OCI-LY7 (cell line): ENCODE measurements around the gene CRABP2. TPM values are rescaled to one million over a fixed set of nuclear protein-coding genes. Genes with fewer than 3 reads are reported as not detected.

Experiments
- BruUV-seq: library from RNA; stranded (reverse); fragments of 400-500 nt; replicated peaks from 2 replicates; lab custom pipeline; 2021; lab: Mats Ljungman, UMichigan
- CTCF ChIA-PET: fragments of 300-600 bp; sonication (Branson Sonifier 250); formaldehyde crosslinking; loops from one replicate; lab custom pipeline; 2022; ENCODE audit warnings: antibody characterized with exemption; ENCODE audit not compliant: unreplicated experiment; lab: Charles Lee
- POLR2A ChIA-PET: fragments of 300-600 bp; sonication (Branson Sonifier 250); formaldehyde crosslinking; loops from one replicate; lab custom pipeline; 2022; ENCODE audit warnings: antibody characterized with exemption; lab: Charles Lee
- DNase-seq: peaks from one replicate; pipeline ENCODE4 v3.0.0-alpha.2; 2015; ENCODE audit warnings: low spot score
- H2AFZ ChIP-seq: fragments of 200-600 bp; sonication (generic), shearing (Covaris generic); 2 replicates; pipeline ENCODE4 v1.6.1; 2014; ENCODE audit warnings: mild to moderate bottlenecking, antibody characterized with exemption, low read length, moderate library complexity
- H3K27ac ChIP-seq: fragments of 200-600 bp; sonication (generic); 2 replicates; pipeline ENCODE4 v1.5.1; 2014; ENCODE audit warnings: mixed run types, low read depth, mild to moderate bottlenecking, moderate library complexity, low read length, inconsistent platforms; ENCODE audit not compliant: poor library complexity, severe bottlenecking
- H3K36me3 ChIP-seq: fragments of 200-600 bp; sonication (generic); 2 replicates; pipeline ENCODE4 v1.6.1; 2014; ENCODE audit warnings: mild to moderate bottlenecking, antibody characterized with exemption, low read length, moderate library complexity, mixed read lengths; ENCODE audit not compliant: insufficient read depth
- H3K4me1 ChIP-seq: fragments of 200-600 bp; sonication (generic); 2 replicates; pipeline ENCODE4 v1.5.1; 2014; ENCODE audit warnings: mild to moderate bottlenecking, low read length; ENCODE audit not compliant: insufficient read depth, poor library complexity, severe bottlenecking
- H3K4me2 ChIP-seq: fragments of 200-600 bp; sonication (generic); 2 replicates; pipeline ENCODE4 v1.6.1; 2014; ENCODE audit warnings: mild to moderate bottlenecking, low read length
- H3K4me3 ChIP-seq: fragments of 200-600 bp; sonication (generic); 2 replicates; pipeline ENCODE4 v1.5.1; 2014; ENCODE audit warnings: mild to moderate bottlenecking, low read depth, low read length; ENCODE audit not compliant: poor library complexity, severe bottlenecking
- H3K79me2 ChIP-seq: fragments of 200-600 bp; sonication (generic); 2 replicates; pipeline ENCODE4 v1.6.1; 2016; ENCODE audit warnings: low read depth, mild to moderate bottlenecking, low read length, moderate library complexity, mixed read lengths; ENCODE audit not compliant: insufficient read depth
- H3K9me2 ChIP-seq: fragments of 200-600 bp; sonication (generic); 2 replicates; pipeline ENCODE4 v1.6.1; 2016; ENCODE audit warnings: mild to moderate bottlenecking, low read length, mixed read lengths; ENCODE audit not compliant: insufficient read depth
- H3K9me3 ChIP-seq: fragments of 200-600 bp; sonication (generic); 2 replicates; pipeline ENCODE4 v1.6.1; 2014; ENCODE audit warnings: mild to moderate bottlenecking, mixed run types, low read length, mixed read lengths
- H4K20me1 ChIP-seq: fragments of 200-600 bp; sonication (generic); 2 replicates; pipeline ENCODE4 v1.6.1; 2014; ENCODE audit warnings: mild to moderate bottlenecking, antibody characterized with exemption, low read length, moderate library complexity, mixed read lengths; ENCODE audit not compliant: insufficient read depth
- EZH2phosphoT487 ChIP-seq: fragments of 200-600 bp; sonication (generic); IDR thresholded peaks from 2 replicates; pipeline ENCODE4 v1.6.1; 2018; ENCODE audit warnings: low read depth, borderline replicate concordance, mild to moderate bottlenecking, mixed run types, antibody characterized with exemption, low read length, moderate library complexity, mixed read lengths
- intact Hi-C: fragments of 100-400 bp; cut with micrococcal nuclease; formaldehyde crosslinking; loops from one replicate; pipeline ENCODE4 v1.10.0; 2022; ENCODE audit not compliant: unreplicated experiment
- total RNA-seq, 2 experiments: library from RNA; depleted of rRNA in 1 of 2; stranded (reverse); fragments of >200 nt in 1 of 2; shearing (Covaris generic) in 1 of 2; gene quantifications; 2 replicates each; pipeline ENCODE4 v1.2.3, GENCODE V29; 2014 to 2022
- TF ChIP-seq, protein P1 (sequence below): fragments of 200-600 bp; sonication (generic); conservative IDR thresholded peaks from 2 replicates; pipeline ENCODE4 v1.5.1; 2014; ENCODE audit warnings: mild to moderate bottlenecking, antibody characterized with exemption, low read length, moderate library complexity, mixed read lengths

CRABP2 gene
- total RNA-seq, 2 experiments from 2014 or later: 2.1 to 2.8 TPM

GRCh38 chr1:156706657-156707416, 1.5 kb upstream of the CRABP2 start:
- peak overlapping the region; percentile 65 for H3K4me2 ChIP-seq
- no peaks in the 10 kb centered on the region for H3K9me3 ChIP-seq
- no peaks in the 10 kb centered on the region for H4K20me1 ChIP-seq
- no peaks in the 10 kb centered on the region for H3K36me3 ChIP-seq
- CTCF ChIA-PET: interaction anchor here (2.6 kb wide), 1 partner anchor 18 kb away, joined by 19 read pairs; no protein-coding TSS in a partner anchor
- no peaks in the 10 kb centered on the region for H3K9me2 ChIP-seq
- H3K4me1 ChIP-seq: peaks cover 17% of the 10 kb centered on the region
- no peak overlapping the region; the same call in 1 of the 2 replicates for H2AFZ ChIP-seq
- TF ChIP-seq, protein P1, sequence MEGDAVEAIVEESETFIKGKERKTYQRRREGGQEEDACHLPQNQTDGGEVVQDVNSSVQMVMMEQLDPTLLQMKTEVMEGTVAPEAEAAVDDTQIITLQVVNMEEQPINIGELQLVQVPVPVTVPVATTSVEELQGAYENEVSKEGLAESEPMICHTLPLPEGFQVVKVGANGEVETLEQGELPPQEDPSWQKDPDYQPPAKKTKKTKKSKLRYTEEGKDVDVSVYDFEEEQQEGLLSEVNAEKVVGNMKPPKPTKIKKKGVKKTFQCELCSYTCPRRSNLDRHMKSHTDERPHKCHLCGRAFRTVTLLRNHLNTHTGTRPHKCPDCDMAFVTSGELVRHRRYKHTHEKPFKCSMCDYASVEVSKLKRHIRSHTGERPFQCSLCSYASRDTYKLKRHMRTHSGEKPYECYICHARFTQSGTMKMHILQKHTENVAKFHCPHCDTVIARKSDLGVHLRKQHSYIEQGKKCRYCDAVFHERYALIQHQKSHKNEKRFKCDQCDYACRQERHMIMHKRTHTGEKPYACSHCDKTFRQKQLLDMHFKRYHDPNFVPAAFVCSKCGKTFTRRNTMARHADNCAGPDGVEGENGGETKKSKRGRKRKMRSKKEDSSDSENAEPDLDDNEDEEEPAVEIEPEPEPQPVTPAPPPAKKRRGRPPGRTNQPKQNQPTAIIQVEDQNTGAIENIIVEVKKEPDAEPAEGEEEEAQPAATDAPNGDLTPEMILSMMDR: no peak
- no peak for TF ChIP-seq EZH2phosphoT487
- H3K79me2 ChIP-seq: no peaks in the 10 kb centered on the region
- no peak for DNase-seq
- H3K4me3 ChIP-seq: peak overlapping the region; percentile 53
- no TSS peak for BruUV-seq
- POLR2A ChIA-PET: interaction anchor here (0.6 to 0.7 kb wide), 4 partner anchors 14 to 116 kb away, joined by 3 to 5 read pairs (median 4); no protein-coding TSS in a partner anchor
- H3K27ac ChIP-seq: no peak overlapping the region
- intact Hi-C loops: loop anchor here (1.0 kb wide), 1 partner anchor 18 kb away; no protein-coding TSS in a partner anchor

DNA sequence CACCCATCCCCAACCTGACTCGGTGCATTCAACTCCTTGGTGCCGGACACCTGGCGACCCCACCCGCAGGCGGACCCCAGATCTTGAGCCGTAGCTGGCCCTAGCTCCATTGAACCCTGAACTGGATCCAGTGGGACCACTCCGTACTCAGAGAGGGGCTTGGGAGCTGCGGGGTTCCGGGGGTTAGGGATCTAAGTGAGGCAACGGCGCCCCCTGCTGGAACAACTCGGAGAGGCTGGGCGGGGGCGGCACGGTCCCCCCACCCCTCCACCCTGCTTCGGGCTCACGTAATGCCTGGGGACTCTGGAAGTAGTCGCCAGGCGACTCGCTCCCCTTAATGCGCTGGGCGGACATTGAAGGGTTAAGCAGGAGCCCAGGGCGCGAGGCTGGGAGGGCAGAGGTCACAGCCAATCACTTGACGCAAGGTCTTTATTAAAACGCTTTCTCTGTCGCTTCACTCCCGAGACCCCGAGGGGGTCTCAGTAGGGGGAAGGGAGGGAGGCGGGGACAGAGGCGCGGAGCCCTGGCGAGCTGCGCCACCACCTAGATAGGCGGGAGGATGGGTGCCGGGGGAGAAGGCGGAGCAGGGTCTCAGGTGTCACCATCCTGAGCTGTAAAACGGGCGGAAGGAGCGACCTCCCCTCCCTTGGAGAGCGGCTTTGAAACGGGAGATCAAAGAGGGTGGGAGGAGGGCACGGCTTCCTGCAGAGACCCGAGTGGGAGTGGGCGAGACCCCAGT, 704 bp upstream of the CRABP2 start:
- CTCF ChIA-PET: interaction anchor here (2.6 kb wide), 1 partner anchor 17 kb away, joined by 19 read pairs; no protein-coding TSS in a partner anchor
- H3K4me3 ChIP-seq: peak overlapping the region; percentile 53
- no peaks in the 10 kb centered on the region for H3K9me3 ChIP-seq
- H3K27ac ChIP-seq: no peak overlapping the region
- no peaks in the 10 kb centered on the region for H3K9me2 ChIP-seq
- H3K4me2 ChIP-seq: peak overlapping the region; percentile 65
- intact Hi-C loops: loop anchor here (1.0 kb wide), 1 partner anchor 17 kb away; no protein-coding TSS in a partner anchor
- peaks cover 17% of the 10 kb centered on the region for H3K4me1 ChIP-seq
- no peak for TF ChIP-seq EZH2phosphoT487
- TF ChIP-seq, protein P1: peak; percentile 95
- no peaks in the 10 kb centered on the region for H3K36me3 ChIP-seq
- no peaks in the 10 kb centered on the region for H4K20me1 ChIP-seq
- no peak overlapping the region; the same call in 1 of the 2 replicates for H2AFZ ChIP-seq
- BruUV-seq: no TSS peak
- no peaks in the 10 kb centered on the region for H3K79me2 ChIP-seq
- POLR2A ChIA-PET: interaction anchor here (0.6 kb wide), 1 partner anchor 117 kb away, joined by 3 read pairs; no protein-coding TSS in a partner anchor
- peak; percentile 55 for DNase-seq
